DND-41 (cell line): ENCODE measurements around the gene TCEAL4.
"Not testable (repeated sequence)": the region's sequence is repeated elsewhere in the genome, so short reads cannot be mapped to it uniquely, and the experiment has no call there.

Source experiments
- ATAC-seq: fragments of 200-7000 bp; cut with Tn5 transposase; 3 replicates; pipeline ENCODE4 v1.9.1; 2021; ENCODE audit warnings: low read depth; ENCODE audit not compliant: insufficient read depth
- DNase-seq: peaks from one replicate; pipeline ENCODE4 v3.0.0-alpha.2; 2020
- H2AFZ ChIP-seq: 2 replicates; pipeline ENCODE4 v1.6.0; 2012; ENCODE audit warnings: low read depth, low read length
- H3K27ac ChIP-seq: 2 replicates; pipeline ENCODE4 v1.5.1; 2012; ENCODE audit warnings: low read length, inconsistent platforms
- H3K27me3 ChIP-seq: fragments of 200-600 bp; sonication (generic); 2 replicates; pipeline ENCODE4 v1.6.0; 2012; ENCODE audit warnings: low read length, mild to moderate bottlenecking, inconsistent platforms; ENCODE audit not compliant: insufficient read depth, poor library complexity
- H3K36me3 ChIP-seq: 2 replicates; pipeline ENCODE4 v1.5.1; 2012; ENCODE audit warnings: low read length, inconsistent platforms; ENCODE audit not compliant: insufficient read depth
- H3K4me1 ChIP-seq: 2 replicates; pipeline ENCODE4 v1.5.1; 2012; ENCODE audit warnings: mild to moderate bottlenecking, low read length; ENCODE audit not compliant: insufficient read depth
- H3K4me2 ChIP-seq: 2 replicates; pipeline ENCODE4 v1.6.0; 2012; ENCODE audit warnings: mild to moderate bottlenecking, moderate library complexity, low read length, inconsistent platforms; ENCODE audit not compliant: insufficient read depth
- H3K4me3 ChIP-seq, 2 experiments: fragments of 200-600 bp in 1 of 2; shearing (Covaris generic) in 1 of 2; 2 replicates each; pipeline ENCODE4 v1.5.1; 2012 to 2016; ENCODE audit warnings: inconsistent platforms in 2 of 2, low read length in 2 of 2, mild to moderate bottlenecking in 2 of 2, low read depth in 1 of 2, moderate library complexity in 1 of 2
- H3K79me2 ChIP-seq: 2 replicates; pipeline ENCODE4 v1.6.0; 2012; ENCODE audit warnings: low read length, inconsistent platforms; ENCODE audit not compliant: insufficient read depth
- H3K9ac ChIP-seq: 2 replicates; pipeline ENCODE4 v1.6.0; 2012; ENCODE audit warnings: low read depth, mild to moderate bottlenecking, inconsistent platforms, low read length, moderate library complexity
- H3K9me3 ChIP-seq: 2 replicates; pipeline ENCODE4 v1.5.1; 2012; ENCODE audit warnings: low read length, moderate library complexity, mild to moderate bottlenecking, inconsistent platforms; ENCODE audit not compliant: insufficient read depth, severe bottlenecking
- H4K20me1 ChIP-seq: 2 replicates; pipeline ENCODE4 v1.6.0; 2012; ENCODE audit warnings: low read length; ENCODE audit not compliant: insufficient read depth
- EZH2 ChIP-seq: IDR thresholded peaks from 3 replicates; pipeline ENCODE4 v1.6.1; 2012; ENCODE audit warnings: borderline replicate concordance, low read depth, mild to moderate bottlenecking, moderate library complexity, low read length, inconsistent platforms; ENCODE audit not compliant: severe bottlenecking
- TF ChIP-seq, protein P1 (sequence below): IDR thresholded peaks from 2 replicates; pipeline ENCODE4 v1.5.1; 2012; ENCODE audit warnings: borderline replicate concordance, low read length, moderate library complexity, mild to moderate bottlenecking; ENCODE audit not compliant: poor library complexity, severe bottlenecking; ENCODE audit errors: extremely low read depth

The TCEAL4 gene

GRCh38 chrX:103586659-103587058 is 1.3 kb downstream of the TCEAL4 start:
- no peak overlapping the region for H3K27ac ChIP-seq
- ATAC-seq = no peak
- no peak overlapping the region for H2AFZ ChIP-seq
- peak overlapping the region; percentile 76 for H3K9ac ChIP-seq
- TF ChIP-seq, protein P1, sequence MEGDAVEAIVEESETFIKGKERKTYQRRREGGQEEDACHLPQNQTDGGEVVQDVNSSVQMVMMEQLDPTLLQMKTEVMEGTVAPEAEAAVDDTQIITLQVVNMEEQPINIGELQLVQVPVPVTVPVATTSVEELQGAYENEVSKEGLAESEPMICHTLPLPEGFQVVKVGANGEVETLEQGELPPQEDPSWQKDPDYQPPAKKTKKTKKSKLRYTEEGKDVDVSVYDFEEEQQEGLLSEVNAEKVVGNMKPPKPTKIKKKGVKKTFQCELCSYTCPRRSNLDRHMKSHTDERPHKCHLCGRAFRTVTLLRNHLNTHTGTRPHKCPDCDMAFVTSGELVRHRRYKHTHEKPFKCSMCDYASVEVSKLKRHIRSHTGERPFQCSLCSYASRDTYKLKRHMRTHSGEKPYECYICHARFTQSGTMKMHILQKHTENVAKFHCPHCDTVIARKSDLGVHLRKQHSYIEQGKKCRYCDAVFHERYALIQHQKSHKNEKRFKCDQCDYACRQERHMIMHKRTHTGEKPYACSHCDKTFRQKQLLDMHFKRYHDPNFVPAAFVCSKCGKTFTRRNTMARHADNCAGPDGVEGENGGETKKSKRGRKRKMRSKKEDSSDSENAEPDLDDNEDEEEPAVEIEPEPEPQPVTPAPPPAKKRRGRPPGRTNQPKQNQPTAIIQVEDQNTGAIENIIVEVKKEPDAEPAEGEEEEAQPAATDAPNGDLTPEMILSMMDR = no peak
- TF ChIP-seq EZH2 = no peak
- H3K9me3 ChIP-seq = no peaks in the 10 kb centered on the region
- H3K27me3 ChIP-seq = no peaks in the 10 kb centered on the region
- peaks cover 9% of the 10 kb centered on the region; the same call in 1 of the 2 replicates for H3K36me3 ChIP-seq
- H3K4me2 ChIP-seq = peak overlapping the region; percentile 71
- no peak for DNase-seq
- peak overlapping the region in 1 of 2 experiments; percentile 92; a peak in 2 of 4 replicates for H3K4me3 ChIP-seq
- H4K20me1 ChIP-seq = no peaks in the 10 kb centered on the region
- H3K4me1 ChIP-seq = peaks cover 16% of the 10 kb centered on the region
- peaks cover 15% of the 10 kb centered on the region for H3K79me2 ChIP-seq

GRCh38 chrX:103592295-103592694 is 7.0 kb downstream of the TCEAL4 start:
- not testable (repeated sequence) for H2AFZ ChIP-seq, H3K27me3 ChIP-seq, H4K20me1 ChIP-seq, H3K79me2 ChIP-seq, H3K4me2 ChIP-seq, DNase-seq, H3K27ac ChIP-seq, H3K9ac ChIP-seq, ATAC-seq, H3K4me1 ChIP-seq, H3K4me3 ChIP-seq, H3K36me3 ChIP-seq, H3K9me3 ChIP-seq

DNA sequence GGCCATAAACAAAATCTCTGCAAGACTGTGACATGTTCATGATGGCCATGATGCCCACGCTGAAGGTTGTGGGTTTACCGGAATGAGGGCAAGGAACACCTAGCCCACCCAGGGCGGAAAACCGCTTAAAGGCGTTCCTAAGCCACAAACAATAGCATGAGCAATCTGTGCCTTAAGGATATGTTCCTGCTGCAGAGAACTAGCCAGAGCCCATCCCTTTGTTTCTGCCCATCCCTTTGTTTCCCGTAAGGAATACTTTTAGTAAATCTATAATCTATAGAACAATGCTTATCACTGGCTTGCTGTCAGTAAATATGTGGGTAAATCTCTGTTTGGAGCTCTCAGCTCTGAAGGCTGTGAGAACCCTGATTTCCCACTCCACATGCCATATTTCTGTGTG is 9.9 kb downstream of the TCEAL4 start:
- H3K9me3 ChIP-seq, H3K79me2 ChIP-seq, H3K4me3 ChIP-seq, H3K9ac ChIP-seq, ATAC-seq, H3K4me1 ChIP-seq, DNase-seq, H3K27ac ChIP-seq, H3K36me3 ChIP-seq, H4K20me1 ChIP-seq, H3K27me3 ChIP-seq, H3K4me2 ChIP-seq, H2AFZ ChIP-seq: not testable (repeated sequence)

DNA sequence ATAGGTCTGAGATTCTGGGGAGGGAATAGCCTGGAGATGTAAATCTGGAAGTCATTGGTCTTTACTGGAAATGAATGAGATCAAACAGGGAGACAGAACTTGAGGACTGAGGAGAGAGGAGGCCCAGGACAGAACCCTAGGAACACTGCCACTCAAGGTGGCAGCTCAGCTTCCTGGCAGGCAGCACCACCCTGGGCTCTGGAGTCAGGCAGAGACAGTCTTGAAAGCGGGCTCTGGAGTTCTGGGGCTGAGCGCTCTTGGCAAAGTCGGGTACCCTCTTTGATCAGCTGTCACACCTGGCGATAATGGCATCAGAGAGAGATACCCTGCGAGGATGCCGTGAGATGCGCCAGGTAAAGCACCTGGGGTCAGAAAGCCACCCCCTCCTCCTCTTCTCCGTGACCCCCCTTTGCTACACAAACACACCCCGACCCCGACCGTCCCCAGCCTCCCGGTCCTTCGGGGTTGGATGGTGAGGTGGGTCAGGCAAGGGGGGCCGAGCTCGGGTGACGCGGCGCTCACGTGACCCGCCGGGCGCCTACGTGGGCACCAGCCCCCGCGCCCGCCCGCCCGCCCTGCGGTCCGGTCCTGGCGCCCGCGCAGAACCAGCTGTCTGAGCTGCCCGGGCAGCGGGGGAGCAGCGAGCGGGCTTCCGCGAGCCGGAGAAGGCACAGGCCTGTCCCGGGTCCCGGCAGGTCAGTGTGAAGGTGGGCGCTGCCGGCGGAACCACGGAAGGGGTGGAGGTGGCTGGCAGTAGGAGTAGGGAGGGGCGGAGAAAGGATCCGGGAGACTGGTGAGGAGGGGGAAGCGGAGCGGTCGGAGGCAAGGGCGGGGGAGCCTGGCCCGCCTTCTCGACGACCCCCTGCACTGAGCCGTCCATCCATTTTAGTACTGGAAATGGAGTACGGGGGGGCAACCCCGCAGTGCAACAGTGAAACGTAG is 22.3 kb downstream of the TCEAL4 start, which contains the start of gene TCEAL3:
TSS of gene TCEAL3 (plus strand) at position 600 of the 942 bp plus-strand sequence. CDS start 1,102 bp downstream, outside the sequence.
- ATAC-seq (peak; percentile 81), DNase-seq (peak; percentile 39)
- H3K79me2 ChIP-seq = no peaks in the 10 kb centered on the region
- H3K36me3 ChIP-seq = no peaks in the 10 kb centered on the region
- TF ChIP-seq, protein P1 = no peak
- TF ChIP-seq EZH2 = no peak
- H3K9me3 ChIP-seq = no peaks in the 10 kb centered on the region
- H2AFZ ChIP-seq = peak within 1 kb of the TSS; percentile 79
- H3K27ac ChIP-seq = peak within 1 kb of the TSS; percentile 54
- H3K4me1 ChIP-seq = peaks cover 15% of the 10 kb centered on the region
- H3K4me2 ChIP-seq = peak within 1 kb of the TSS; percentile 68
- H3K4me3 ChIP-seq = peak within 1 kb of the TSS; percentile 34 to 64; a peak in 3 of 4 replicates
- H3K27me3 ChIP-seq = no peaks in the 10 kb centered on the region
- peak within 1 kb of the TSS; percentile 60 for H3K9ac ChIP-seq
- no peaks in the 10 kb centered on the region for H4K20me1 ChIP-seq
